ENCODE data around the gene PAK6. TPM values are rescaled to one million over a fixed set of nuclear protein-coding genes. Genes with fewer than 3 reads are reported as not detected.

The PAK6 gene
- total and polyA plus RNA-seq, 2 experiments from 2014 or later: 2.4 to 20.0 TPM

- DNase-seq (ENCODE audit: low spot score): no peak
- H3K27me3 Mint-ChIP-seq (ENCODE audit: insufficient read depth, low read depth, poor library complexity): peaks cover 35% of the 10 kb centered on the region
- no peak for ATAC-seq
Observed at GRCh38 chr15:40303576-40303975, 64.7 kb downstream of the PAK6 start.

More at GRCh38 chr15:40303576-40303975, 64.7 kb downstream of the PAK6 start:
- no peaks in the 10 kb centered on the region for H3K27me3 ChIP-seq (ENCODE audit: insufficient read depth)
- no peak overlapping the region for H3K27ac ChIP-seq (ENCODE audit: low read depth)
- TF ChIP-seq REST (IDR thresholded peaks at IDR 0.05; ENCODE audit: unreplicated experiment) (no peak), POLR2AphosphoS5 (IDR thresholded peaks at IDR 0.05; ENCODE audit: low read depth) (no peak), CREB1 (CRISPR knock-in tag; IDR thresholded peaks at IDR 0.05; ENCODE audit: low read depth) (no peak), ZNF331 (CRISPR knock-in tag; IDR thresholded peaks at IDR 0.05; ENCODE audit: low read depth) (no peak), ZNF114 (CRISPR knock-in tag; IDR thresholded peaks at IDR 0.05) (no peak), CTCF (conservative IDR thresholded peaks at IDR 0.05; ENCODE audit: low read depth in 2 of 2) (no peak), EZH2 (IDR thresholded peaks at IDR 0.05; ENCODE audit: low read depth, unreplicated experiment) (no peak), STAT1 (IDR thresholded peaks at IDR 0.05; ENCODE audit: unreplicated experiment) (no peak), ETS1 (IDR thresholded peaks at IDR 0.05) (no peak), ZNF462 (CRISPR knock-in tag; IDR thresholded peaks at IDR 0.05) (no peak), EZH2phosphoT487 (IDR thresholded peaks at IDR 0.05; ENCODE audit: unreplicated experiment) (no peak), JUNB (IDR thresholded peaks at IDR 0.05; ENCODE audit: unreplicated experiment) (no peak), NANOG (IDR thresholded peaks at IDR 0.05; ENCODE audit: borderline replicate concordance) (no peak)
- Mint-ChIP-seq H3K36me3 (ENCODE audit: low read depth) (peaks cover 12% of the 10 kb centered on the region), H3K4me1 (peaks cover 29% of the 10 kb centered on the region), H3K4me3 (no peak overlapping the region), H3K9me3 (peaks cover 15% of the 10 kb centered on the region), H3K27ac (no peak overlapping the region)
- H3K4me1 ChIP-seq (ENCODE audit: insufficient read depth): peaks cover 21% of the 10 kb centered on the region
- H3K79me2 ChIP-seq (replicated peaks; ENCODE audit: insufficient read depth): no peaks in the 10 kb centered on the region
- H3K4me3 ChIP-seq: no peak overlapping the region
- H3F3A ChIP-seq (replicated peaks; ENCODE audit: low read depth): no peaks in the 10 kb centered on the region
- no peaks in the 10 kb centered on the region for H3K9me2 ChIP-seq (ENCODE audit: insufficient read depth)
- H4K20me1 ChIP-seq (replicated peaks; ENCODE audit: insufficient read depth): no peaks in the 10 kb centered on the region
- no peak overlapping the region for H3K4me2 ChIP-seq
- no peaks in the 10 kb centered on the region for H3K36me3 ChIP-seq (ENCODE audit: insufficient read depth)
- no peak overlapping the region for H2AFZ ChIP-seq

Measured in GM23338 (cell line).